Measurements from ENCODE around the gene AP2M1.

AP2M1 gene

DNA sequence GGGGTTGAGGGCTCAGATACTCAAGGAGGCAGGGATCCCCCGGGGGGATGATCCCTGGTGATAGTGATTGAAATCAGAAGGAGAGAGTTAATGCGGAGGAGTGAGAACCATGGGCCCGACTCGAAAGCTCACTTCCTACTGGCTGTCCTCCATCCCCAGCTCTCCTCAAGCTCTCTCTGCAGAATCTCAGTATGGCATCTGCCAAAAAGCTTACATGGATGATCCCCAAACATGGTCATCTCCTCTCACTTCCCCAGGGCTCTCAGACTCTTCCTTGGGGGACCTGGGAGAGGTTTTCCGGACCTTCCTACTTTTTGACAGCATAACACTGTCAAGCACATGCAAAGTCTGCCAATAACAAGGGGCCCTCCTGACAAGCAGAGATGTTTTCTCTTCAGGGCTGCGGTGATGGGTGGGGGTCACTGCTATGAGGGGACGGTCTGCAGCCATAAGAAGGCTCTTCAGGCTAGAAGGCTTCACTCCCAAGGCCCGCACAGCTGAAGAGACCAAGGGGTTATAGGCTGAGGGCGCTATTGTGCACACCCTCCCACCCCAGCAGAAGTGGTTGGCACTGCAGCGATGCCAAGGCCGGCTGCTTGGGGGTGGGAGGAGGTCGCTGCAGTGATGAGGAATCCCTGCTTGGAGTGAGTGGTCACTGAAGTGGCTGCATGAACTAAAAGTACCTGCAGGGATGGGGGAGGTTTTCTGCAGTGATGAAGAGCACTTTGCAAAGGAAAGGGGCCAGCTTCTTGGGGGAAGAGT lies 53.9 kb downstream of the AP2M1 start:
- no peak for DNase-seq (ENCODE audit: low read depth in 2 of 2)

- DNase-seq (ENCODE audit: low read depth in 2 of 2): peak; percentile 46 to 64
These were observed 54.9 kb downstream of the AP2M1 start, which contains the start of gene VWA5B2 for GRCh38 chr3:184229394-184230080. Gene VWA5B2, plus strand, starts transcription at chr3:184229585. Its CDS starts 944 bp downstream, at chr3:184230529.

DNA sequence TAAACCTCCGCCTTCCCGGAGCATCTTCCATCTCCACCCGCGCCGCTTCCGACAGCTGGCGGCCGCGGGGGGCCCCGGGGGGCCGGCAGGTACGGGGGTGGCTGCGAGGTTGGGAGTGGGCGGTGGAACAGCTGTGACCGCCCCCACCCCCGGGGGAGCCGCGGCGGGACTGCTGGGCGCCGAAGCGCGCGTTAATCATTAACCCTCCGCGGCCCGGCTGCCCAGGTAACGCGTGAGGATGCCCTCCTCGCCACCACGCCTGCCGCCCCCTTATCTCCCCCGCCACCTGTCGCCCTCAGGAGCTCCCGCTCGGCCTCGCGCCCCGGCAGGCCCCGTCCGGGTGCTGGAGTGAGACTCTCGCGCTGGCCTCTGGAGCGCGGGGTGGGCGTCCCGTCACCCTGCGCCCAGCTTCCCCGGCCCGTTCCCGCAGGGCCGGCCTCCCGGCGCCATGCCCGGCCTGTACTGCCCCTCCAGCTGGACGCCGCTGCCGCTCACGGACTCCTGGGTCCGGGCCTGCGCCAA lies 55.5 kb downstream of the AP2M1 start:
- DNase-seq (ENCODE audit: low read depth in 2 of 2): no peak

DNA sequence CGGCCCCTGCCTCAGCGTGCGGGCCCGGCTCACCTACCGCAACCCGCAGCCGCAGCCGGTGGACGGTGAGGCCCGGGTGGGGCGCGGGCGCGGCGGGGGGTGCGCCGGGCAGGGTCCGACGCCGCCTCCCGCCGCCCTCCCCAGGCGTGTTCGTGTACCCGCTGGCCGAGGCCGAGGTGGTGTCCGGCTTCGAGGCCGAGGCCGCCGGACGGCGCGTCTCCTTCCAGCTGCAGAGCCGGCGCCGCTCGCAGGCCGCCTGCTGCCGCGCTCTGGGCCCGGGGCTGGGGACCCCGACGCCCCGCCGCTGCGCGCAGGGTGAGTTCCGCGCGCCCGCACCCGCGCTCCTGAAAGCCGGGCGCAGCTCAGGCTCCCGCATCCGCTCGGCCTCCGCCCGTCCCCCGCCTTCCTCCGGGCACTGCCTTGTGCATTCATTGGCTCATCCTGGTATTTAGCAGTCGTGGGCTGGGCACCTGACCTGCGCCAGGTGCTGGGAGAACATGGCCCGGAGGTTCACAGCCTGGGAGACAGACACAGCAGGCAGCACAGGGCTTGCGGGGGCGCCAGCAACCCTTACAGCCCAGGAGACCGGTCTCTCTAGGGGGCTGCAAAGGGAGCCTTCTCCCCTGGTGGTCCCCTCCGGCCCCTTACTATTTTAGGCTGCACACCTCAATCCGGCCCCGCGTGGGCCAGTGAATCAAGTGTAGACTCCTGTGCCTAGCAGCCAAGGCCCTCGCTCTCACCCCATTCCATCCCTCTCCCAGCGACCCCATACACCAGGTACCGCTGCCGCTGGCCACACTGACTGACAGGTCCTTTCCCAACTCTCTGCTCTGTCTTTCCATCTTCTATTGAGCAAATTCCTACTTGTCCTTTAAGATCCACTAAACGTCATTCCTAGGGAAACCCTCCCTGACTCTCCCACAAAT lies 56.2 kb downstream of the AP2M1 start:
- no peak for DNase-seq (ENCODE audit: low read depth in 2 of 2)

GRCh38 chr3:184231671-184232070 lies 57.0 kb downstream of the AP2M1 start:
- DNase-seq (ENCODE audit: low read depth in 2 of 2): no peak

DNA sequence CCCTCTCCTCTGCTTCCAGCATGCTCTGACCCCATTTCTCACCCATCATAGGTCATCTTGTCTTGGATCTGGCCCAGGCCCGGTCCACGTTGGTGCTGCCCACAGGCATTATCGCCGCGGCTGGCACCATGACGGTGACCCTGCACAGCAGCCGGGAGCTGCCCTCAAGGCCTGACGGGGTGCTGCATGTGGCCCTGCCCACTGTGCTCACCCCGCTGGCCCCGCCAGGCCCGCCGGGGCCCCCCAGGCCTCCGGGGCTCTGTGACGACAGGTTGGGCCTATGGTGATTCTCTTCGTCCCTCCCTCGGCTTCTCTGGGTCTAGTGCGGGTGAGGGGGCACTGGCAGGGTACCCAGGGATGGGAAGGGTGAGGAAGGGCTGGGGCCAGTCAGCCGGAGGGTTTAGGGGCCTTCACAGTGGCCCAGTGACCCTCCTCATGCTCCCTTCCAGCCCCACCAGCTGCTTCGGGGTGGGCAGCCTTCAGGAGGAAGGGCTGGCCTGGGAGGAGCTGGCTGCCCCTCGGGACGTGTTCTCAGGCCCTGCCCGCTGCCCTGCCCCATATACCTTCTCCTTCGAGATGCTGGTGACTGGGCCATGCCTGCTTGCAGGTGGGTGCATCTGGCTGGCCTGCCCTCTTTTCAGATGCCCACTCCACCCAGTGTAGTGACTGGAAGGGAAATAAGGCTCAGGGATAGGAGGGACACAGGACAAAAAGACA lies 58.6 kb downstream of the AP2M1 start:
- no peak for DNase-seq (ENCODE audit: low read depth in 2 of 2)

Data from stimulated activated CD8-positive, alpha-beta memory T cell treated with anti-CD3 and anti-CD28 coated beads, Interleukin-2, amount 100 ng/mL, for 1 hour (primary cell).